ENCODE data around the gene TOX2. TPM values are rescaled to one million over a fixed set of nuclear protein-coding genes. Genes with fewer than 3 reads are reported as not detected.

TOX2 gene
- total RNA-seq, 1 experiment from 2014 or later: not detected

GRCh38 chr20:44024820-44025580 lies 110.3 kb downstream of the TOX2 start:
- CTCF ChIA-PET: no interaction called here
- BruUV-seq (replicated peaks): no TSS peak
- TF ChIP-seq, protein P1, sequence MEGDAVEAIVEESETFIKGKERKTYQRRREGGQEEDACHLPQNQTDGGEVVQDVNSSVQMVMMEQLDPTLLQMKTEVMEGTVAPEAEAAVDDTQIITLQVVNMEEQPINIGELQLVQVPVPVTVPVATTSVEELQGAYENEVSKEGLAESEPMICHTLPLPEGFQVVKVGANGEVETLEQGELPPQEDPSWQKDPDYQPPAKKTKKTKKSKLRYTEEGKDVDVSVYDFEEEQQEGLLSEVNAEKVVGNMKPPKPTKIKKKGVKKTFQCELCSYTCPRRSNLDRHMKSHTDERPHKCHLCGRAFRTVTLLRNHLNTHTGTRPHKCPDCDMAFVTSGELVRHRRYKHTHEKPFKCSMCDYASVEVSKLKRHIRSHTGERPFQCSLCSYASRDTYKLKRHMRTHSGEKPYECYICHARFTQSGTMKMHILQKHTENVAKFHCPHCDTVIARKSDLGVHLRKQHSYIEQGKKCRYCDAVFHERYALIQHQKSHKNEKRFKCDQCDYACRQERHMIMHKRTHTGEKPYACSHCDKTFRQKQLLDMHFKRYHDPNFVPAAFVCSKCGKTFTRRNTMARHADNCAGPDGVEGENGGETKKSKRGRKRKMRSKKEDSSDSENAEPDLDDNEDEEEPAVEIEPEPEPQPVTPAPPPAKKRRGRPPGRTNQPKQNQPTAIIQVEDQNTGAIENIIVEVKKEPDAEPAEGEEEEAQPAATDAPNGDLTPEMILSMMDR (IDR thresholded peaks at IDR 0.05; ENCODE audit: insufficient read depth in 1 of 2, low read depth in 1 of 2, low read length in 1 of 2, severe bottlenecking in 1 of 2, unreplicated experiment in 1 of 2): no peak
- Mint-ChIP-seq H3K4me1 (ENCODE audit: low read depth, unreplicated experiment) (no peaks in the 10 kb centered on the region), H3K27ac (ENCODE audit: unreplicated experiment) (no peak overlapping the region), H3K36me3 (ENCODE audit: insufficient read depth, unreplicated experiment) (no peaks in the 10 kb centered on the region), H3K27me3 (ENCODE audit: insufficient read depth, unreplicated experiment) (peaks cover 34% of the 10 kb centered on the region), H3K9me3 (ENCODE audit: unreplicated experiment) (no peaks in the 10 kb centered on the region), H3K4me3 (ENCODE audit: unreplicated experiment) (no peak overlapping the region)
- H3K4me3 ChIP-seq (ENCODE audit: low read depth, low read length): no peak overlapping the region
- H3K9me3 ChIP-seq: no peaks in the 10 kb centered on the region
- DNase-seq: peak in 1 of 2 experiments; percentile 29
- POLR2A ChIA-PET: interaction anchor here (0.6 kb wide), 1 partner anchor 36 kb away, joined by 3 read pairs; no protein-coding TSS in a partner anchor
- no peaks in the 10 kb centered on the region for H3K4me1 ChIP-seq
- peaks cover 6% of the 10 kb centered on the region for H3K27me3 ChIP-seq (replicated peaks; ENCODE audit: control insufficient read depth, insufficient read depth, low read length)
- intact Hi-C loops (cut with micrococcal nuclease; ENCODE audit: unreplicated experiment): no loop called here
- H3K36me3 ChIP-seq (ENCODE audit: control insufficient read depth, insufficient read depth, low read length): no peaks in the 10 kb centered on the region

DNA sequence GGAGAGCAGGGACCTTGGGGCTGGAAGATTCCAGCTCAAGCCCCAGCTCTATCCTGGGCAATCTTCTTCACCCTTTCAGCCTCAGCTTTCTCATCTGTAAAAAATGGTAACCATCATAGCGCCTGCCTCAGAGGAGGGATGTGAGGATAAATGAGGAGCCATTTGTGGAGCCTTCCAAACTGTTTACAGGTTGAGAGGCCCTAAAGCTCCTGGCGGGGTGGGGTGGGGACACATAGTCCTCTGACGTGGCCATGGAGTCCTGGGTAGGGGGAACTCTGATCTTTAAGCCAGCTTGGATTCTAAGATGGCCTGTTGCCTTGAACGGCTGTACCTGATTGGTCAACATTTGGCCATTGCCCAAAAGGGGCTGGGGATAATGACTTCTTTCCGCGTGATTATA lies 111.1 kb downstream of the TOX2 start:
- no peak overlapping the region for H3K4me3 Mint-ChIP-seq (ENCODE audit: unreplicated experiment)
- H3K4me1 Mint-ChIP-seq (ENCODE audit: low read depth, unreplicated experiment): no peaks in the 10 kb centered on the region
- no peak overlapping the region for H3K27ac Mint-ChIP-seq (ENCODE audit: unreplicated experiment)
- TF ChIP-seq, protein P1 (IDR thresholded peaks at IDR 0.05; ENCODE audit: insufficient read depth in 1 of 2, low read depth in 1 of 2, low read length in 1 of 2, severe bottlenecking in 1 of 2, unreplicated experiment in 1 of 2): no peak
- H3K4me3 ChIP-seq (ENCODE audit: low read depth, low read length): no peak overlapping the region
- BruUV-seq (replicated peaks): no TSS peak
- peaks cover 6% of the 10 kb centered on the region for H3K27me3 ChIP-seq (replicated peaks; ENCODE audit: control insufficient read depth, insufficient read depth, low read length)
- intact Hi-C loops (cut with micrococcal nuclease; ENCODE audit: unreplicated experiment): no loop called here
- H3K27me3 Mint-ChIP-seq (ENCODE audit: insufficient read depth, unreplicated experiment): peaks cover 40% of the 10 kb centered on the region
- no peaks in the 10 kb centered on the region for H3K36me3 Mint-ChIP-seq (ENCODE audit: insufficient read depth, unreplicated experiment)
- no peaks in the 10 kb centered on the region for H3K9me3 ChIP-seq
- peak in 1 of 2 experiments; percentile 30 for DNase-seq
- no peaks in the 10 kb centered on the region for H3K36me3 ChIP-seq (ENCODE audit: control insufficient read depth, insufficient read depth, low read length)
- ChIA-PET CTCF (no interaction called here), POLR2A (no interaction called here)
- H3K4me1 ChIP-seq: no peaks in the 10 kb centered on the region
- no peaks in the 10 kb centered on the region for H3K9me3 Mint-ChIP-seq (ENCODE audit: unreplicated experiment)

- no peak overlapping the region for H3K27ac Mint-ChIP-seq (ENCODE audit: unreplicated experiment)
- CTCF ChIA-PET: no interaction called here
- Histone ChIP-seq H3K4me3 (ENCODE audit: low read depth, low read length) (no peak overlapping the region), H3K4me1 (no peaks in the 10 kb centered on the region), H3K27me3 (replicated peaks; ENCODE audit: control insufficient read depth, insufficient read depth, low read length) (peaks cover 6% of the 10 kb centered on the region), H3K36me3 (ENCODE audit: control insufficient read depth, insufficient read depth, low read length) (no peaks in the 10 kb centered on the region), H3K9me3 (no peaks in the 10 kb centered on the region)
- intact Hi-C loops (cut with micrococcal nuclease; ENCODE audit: unreplicated experiment): no loop called here
- H3K4me1 Mint-ChIP-seq (ENCODE audit: low read depth, unreplicated experiment): no peaks in the 10 kb centered on the region
- POLR2A ChIA-PET: no interaction called here
- TF ChIP-seq, protein P1 (IDR thresholded peaks at IDR 0.05; ENCODE audit: insufficient read depth in 1 of 2, low read depth in 1 of 2, low read length in 1 of 2, severe bottlenecking in 1 of 2, unreplicated experiment in 1 of 2): no peak
- no peak overlapping the region for H3K4me3 Mint-ChIP-seq (ENCODE audit: unreplicated experiment)
- DNase-seq: no peak
- peaks cover 41% of the 10 kb centered on the region for H3K27me3 Mint-ChIP-seq (ENCODE audit: insufficient read depth, unreplicated experiment)
- BruUV-seq (replicated peaks): no TSS peak
- no peaks in the 10 kb centered on the region for H3K9me3 Mint-ChIP-seq (ENCODE audit: unreplicated experiment)
- no peaks in the 10 kb centered on the region for H3K36me3 Mint-ChIP-seq (ENCODE audit: insufficient read depth, unreplicated experiment)
Measured at GRCh38 chr20:44026647-44027342, 112.1 kb downstream of the TOX2 start.

All from Caco-2 (cell line).